ENCODE data around the gene LRP1.

LRP1 gene

GRCh38 chr12:57226588-57227314, 98.5 kb downstream of the LRP1 start:
- Histone ChIP-seq H3K79me2 (ENCODE audit: low read length) (peaks cover 23% of the 10 kb centered on the region), H3K36me3 (replicated peaks; ENCODE audit: insufficient read depth, low read length) (0 out of 2 replicates have a peak, but pooled peaks cover 3% of the 10 kb centered on the region), H3F3A (ENCODE audit: insufficient read depth, low read length) (no peaks in the 10 kb centered on the region), H3K9ac (ENCODE audit: low read length) (no peak overlapping the region), H3K4me2 (ENCODE audit: low read depth, low read length) (no peak overlapping the region), H3K4me3 (ENCODE audit: low read length) (no peak overlapping the region), H3K27ac (ENCODE audit: low read length) (no peak overlapping the region), H3K27me3 (replicated peaks; ENCODE audit: insufficient read depth, low read length) (peaks cover 34% of the 10 kb centered on the region), H4K20me1 (ENCODE audit: insufficient read depth, low read length) (no peaks in the 10 kb centered on the region), H3K4me1 (ENCODE audit: low read length) (peaks cover 20% of the 10 kb centered on the region), H2AFZ (ENCODE audit: low read length) (no peak overlapping the region), H3K9me3 (replicated peaks; ENCODE audit: insufficient read depth, low read length) (no peaks in the 10 kb centered on the region), H3K9me2 (replicated peaks; ENCODE audit: insufficient read depth, low read length) (no peaks in the 10 kb centered on the region)
- TF ChIP-seq EZH2 (optimal IDR thresholded peaks at IDR 0.05; ENCODE audit: low read depth, low read length) (no peak), CTCF (IDR thresholded peaks at IDR 0.05; ENCODE audit: low read length) (no peak), EZH2phosphoT487 (IDR thresholded peaks at IDR 0.05; ENCODE audit: low read length) (no peak)
- DNase-seq: no peak

DNA sequence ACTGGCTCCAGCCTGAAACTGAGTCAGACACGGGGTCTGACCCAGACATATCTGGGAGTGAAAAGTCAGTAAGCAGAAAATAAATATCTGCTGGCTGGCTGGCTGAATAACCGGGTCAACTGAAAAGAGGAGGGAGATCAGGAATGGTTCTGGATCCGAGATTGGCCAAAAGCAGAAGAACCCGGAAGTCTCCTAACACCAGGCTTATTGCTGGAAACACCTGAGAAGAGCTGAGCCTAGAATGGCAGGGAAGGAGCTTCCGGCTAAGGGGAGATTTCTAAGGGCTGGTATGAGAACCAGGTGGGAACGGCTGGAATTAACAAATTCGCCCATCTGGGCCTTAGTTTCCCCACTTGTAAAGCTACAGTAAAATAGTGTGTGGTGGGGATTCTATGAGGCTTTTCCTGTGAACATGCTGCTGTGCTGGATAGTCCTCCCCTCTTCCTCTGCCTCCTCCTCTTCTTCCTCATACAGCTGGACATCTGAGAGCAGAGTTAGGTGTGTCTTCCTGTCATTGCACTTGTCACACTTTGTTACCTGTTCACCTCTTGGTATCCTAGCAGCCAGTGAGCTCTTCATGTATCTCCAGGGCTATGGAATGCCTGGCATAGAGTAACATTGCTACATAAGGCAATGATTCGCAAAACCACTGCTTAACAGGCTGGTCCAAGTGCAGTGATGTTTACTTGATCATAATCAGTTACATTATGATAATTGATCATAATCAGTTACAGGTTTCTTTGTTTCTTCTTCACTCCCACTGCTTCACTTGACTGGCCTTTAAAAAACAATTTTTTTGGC, 99.2 kb downstream of the LRP1 start:
- no peak overlapping the region for H3K9ac ChIP-seq (ENCODE audit: low read length)
- no peaks in the 10 kb centered on the region for H3K9me2 ChIP-seq (replicated peaks; ENCODE audit: insufficient read depth, low read length)
- TF ChIP-seq EZH2phosphoT487 (IDR thresholded peaks at IDR 0.05; ENCODE audit: low read length) (no peak), CTCF (IDR thresholded peaks at IDR 0.05; ENCODE audit: low read length) (no peak), EZH2 (optimal IDR thresholded peaks at IDR 0.05; ENCODE audit: low read depth, low read length) (no peak)
- H3K36me3 ChIP-seq (replicated peaks; ENCODE audit: insufficient read depth, low read length): 0 out of 2 replicates have a peak, but pooled peaks cover 7% of the 10 kb centered on the region
- H3K4me2 ChIP-seq (ENCODE audit: low read depth, low read length): no peak overlapping the region
- no peak for DNase-seq
- no peak overlapping the region for H3K4me3 ChIP-seq (ENCODE audit: low read length)
- H4K20me1 ChIP-seq (ENCODE audit: insufficient read depth, low read length): no peaks in the 10 kb centered on the region
- H3K27ac ChIP-seq (ENCODE audit: low read length): no peak overlapping the region
- peaks cover 20% of the 10 kb centered on the region for H3K4me1 ChIP-seq (ENCODE audit: low read length)
- H3F3A ChIP-seq (ENCODE audit: insufficient read depth, low read length): no peaks in the 10 kb centered on the region
- H3K79me2 ChIP-seq (ENCODE audit: low read length): peaks cover 30% of the 10 kb centered on the region
- H3K9me3 ChIP-seq (replicated peaks; ENCODE audit: insufficient read depth, low read length): no peaks in the 10 kb centered on the region
- no peak overlapping the region for H2AFZ ChIP-seq (ENCODE audit: low read length)
- peaks cover 27% of the 10 kb centered on the region for H3K27me3 ChIP-seq (replicated peaks; ENCODE audit: insufficient read depth, low read length)

DNA sequence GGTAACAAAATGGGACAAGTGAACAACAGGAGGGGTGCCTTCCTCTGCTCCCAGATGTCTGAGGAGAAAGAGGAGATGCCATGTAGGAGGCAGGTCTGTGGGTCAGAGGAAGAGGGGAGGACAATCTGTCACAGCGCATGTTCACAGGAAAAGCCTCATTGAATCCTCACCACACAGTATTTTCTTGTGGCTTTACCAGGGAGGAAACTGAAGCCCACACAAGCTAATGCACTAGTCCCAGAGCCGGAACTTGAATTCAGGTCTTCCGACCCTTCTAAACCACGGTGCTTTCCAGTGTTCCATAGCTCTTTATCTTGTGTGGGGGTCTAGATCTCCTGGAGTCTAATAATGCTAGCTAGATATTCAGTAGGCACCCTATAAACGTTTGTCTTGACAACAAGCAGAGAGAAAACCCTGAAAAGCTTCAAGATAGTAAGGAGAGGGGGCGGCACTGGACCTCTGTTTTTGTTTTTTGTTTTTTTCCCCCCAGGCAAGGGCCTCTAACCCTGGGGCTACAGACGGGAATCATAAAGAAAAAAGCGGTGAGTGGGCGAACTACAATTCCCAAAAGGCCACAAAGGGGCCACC, 100.9 kb downstream of the LRP1 start:
- Histone ChIP-seq H3K27ac (ENCODE audit: low read length) (peak overlapping the region; percentile 79; the same call in 1 of the 2 replicates), H3K79me2 (ENCODE audit: low read length) (peaks cover 31% of the 10 kb centered on the region), H3K9me2 (replicated peaks; ENCODE audit: insufficient read depth, low read length) (no peaks in the 10 kb centered on the region), H3K36me3 (replicated peaks; ENCODE audit: insufficient read depth, low read length) (0 out of 2 replicates have a peak, but pooled peaks cover 15% of the 10 kb centered on the region), H3K9me3 (replicated peaks; ENCODE audit: insufficient read depth, low read length) (no peaks in the 10 kb centered on the region), H3K9ac (ENCODE audit: low read length) (peak overlapping the region; percentile 90; the same call in 1 of the 2 replicates), H3K4me3 (ENCODE audit: low read length) (peak overlapping the region; percentile 87), H3F3A (ENCODE audit: insufficient read depth, low read length) (no peaks in the 10 kb centered on the region), H3K4me1 (ENCODE audit: low read length) (peaks cover 20% of the 10 kb centered on the region), H3K27me3 (replicated peaks; ENCODE audit: insufficient read depth, low read length) (peaks cover 11% of the 10 kb centered on the region), H3K4me2 (ENCODE audit: low read depth, low read length) (peak overlapping the region; percentile 97), H4K20me1 (ENCODE audit: insufficient read depth, low read length) (no peaks in the 10 kb centered on the region), H2AFZ (ENCODE audit: low read length) (peak overlapping the region; percentile 74)
- TF ChIP-seq EZH2phosphoT487 (IDR thresholded peaks at IDR 0.05; ENCODE audit: low read length) (no peak), EZH2 (optimal IDR thresholded peaks at IDR 0.05; ENCODE audit: low read depth, low read length) (no peak), CTCF (IDR thresholded peaks at IDR 0.05; ENCODE audit: low read length) (no peak)
- DNase-seq: no peak

Measured in MM.1S (cell line).